Peyer's patch (tissue), 4 donors: ENCODE data around the gene FOXC1. TPM values are rescaled to one million over a fixed set of nuclear protein-coding genes. Genes with fewer than 3 reads are reported as not detected.
A peak's percentile ranks its signal among the peaks of the same experiment; 100 is the strongest.

Source experiments
- DNase-seq, 3 donors: peaks; one replicate each; pipeline ENCODE4 v3.0.0-alpha.2; 2017 to 2019
- H3K27ac ChIP-seq, 4 donors: fragments of 200-600 bp; sonication (generic); one replicate each; pipeline ENCODE4 v1.5.1; 2016 to 2019
- H3K27me3 ChIP-seq, 2 donors: fragments of 200-600 bp; sonication (generic); one replicate each; pipeline ENCODE4 v1.5.1; 2019
- H3K36me3 ChIP-seq, 3 donors: fragments of 200-600 bp; sonication (generic); one replicate each; pipeline ENCODE4 v1.5.1; 2016 to 2019
- H3K4me1 ChIP-seq, 4 donors: fragments of 200-600 bp; sonication (generic); one replicate each; pipeline ENCODE4 v1.5.1; 2016 to 2019
- H3K4me3 ChIP-seq, 4 donors: fragments of 200-600 bp; sonication (generic); 1 replicate in 3 of 4; 2 replicates in 1 of 4; pipeline ENCODE4 v1.5.1; 2016 to 2019; ENCODE audit warnings: mild to moderate bottlenecking in 1 of 4
- H3K9me3 ChIP-seq, 4 donors: fragments of 200-600 bp; sonication (generic); one replicate each; pipeline ENCODE4 v1.5.1; 2016 to 2019; ENCODE audit warnings: mild to moderate bottlenecking in 1 of 4
- POLR2A ChIP-seq, 2 donors: fragments of 450-650 bp; IDR thresholded peaks; one replicate each; pipeline ENCODE4 v1.5.1; 2017; ENCODE audit warnings: antibody characterized with exemption in 2 of 2, mild to moderate bottlenecking in 2 of 2, moderate library complexity in 2 of 2
- total RNA-seq, 4 donors: library from RNA; depleted of rRNA; stranded (reverse); fragments of >200 nt; gene quantifications; one replicate each; pipeline ENCODE4 v1.1.0, GENCODE V29; 2016
- TF ChIP-seq, protein P1 (sequence below), 6 experiments: fragments of 450-650 bp in 4 of 6; fragments of 200-600 bp in 2 of 6; sonication (generic) in 1 of 6; IDR thresholded peaks; one replicate each; pipeline ENCODE4 v1.5.1; 2017 to 2019; ENCODE audit warnings: antibody characterized with exemption in 6 of 6, mild to moderate bottlenecking in 3 of 6, moderate library complexity in 1 of 6

The FOXC1 gene
- total RNA-seq, 4 donors from 2014 or later = 1.6 to 3.3 (median 2.7) TPM; not detected in 1

GRCh38 chr6:1619098-1619672 lies 9.5 kb downstream of the FOXC1 start:
- Histone ChIP-seq H3K4me3 (no peak overlapping the region), H3K9me3 (no peaks in the 10 kb centered on the region), H3K27ac (no peak overlapping the region), H3K4me1 (peaks cover 0 to 22% (median 8%) of the 10 kb centered on the region in 4 donors), H3K36me3 (peaks cover 0 to 24% (median 0%) of the 10 kb centered on the region in 3 donors), H3K27me3 (peaks cover 2 to 25% of the 10 kb centered on the region in 2 donors)
- no peak for TF ChIP-seq POLR2A (IDR thresholded peaks at IDR 0.05)
- TF ChIP-seq, protein P1, sequence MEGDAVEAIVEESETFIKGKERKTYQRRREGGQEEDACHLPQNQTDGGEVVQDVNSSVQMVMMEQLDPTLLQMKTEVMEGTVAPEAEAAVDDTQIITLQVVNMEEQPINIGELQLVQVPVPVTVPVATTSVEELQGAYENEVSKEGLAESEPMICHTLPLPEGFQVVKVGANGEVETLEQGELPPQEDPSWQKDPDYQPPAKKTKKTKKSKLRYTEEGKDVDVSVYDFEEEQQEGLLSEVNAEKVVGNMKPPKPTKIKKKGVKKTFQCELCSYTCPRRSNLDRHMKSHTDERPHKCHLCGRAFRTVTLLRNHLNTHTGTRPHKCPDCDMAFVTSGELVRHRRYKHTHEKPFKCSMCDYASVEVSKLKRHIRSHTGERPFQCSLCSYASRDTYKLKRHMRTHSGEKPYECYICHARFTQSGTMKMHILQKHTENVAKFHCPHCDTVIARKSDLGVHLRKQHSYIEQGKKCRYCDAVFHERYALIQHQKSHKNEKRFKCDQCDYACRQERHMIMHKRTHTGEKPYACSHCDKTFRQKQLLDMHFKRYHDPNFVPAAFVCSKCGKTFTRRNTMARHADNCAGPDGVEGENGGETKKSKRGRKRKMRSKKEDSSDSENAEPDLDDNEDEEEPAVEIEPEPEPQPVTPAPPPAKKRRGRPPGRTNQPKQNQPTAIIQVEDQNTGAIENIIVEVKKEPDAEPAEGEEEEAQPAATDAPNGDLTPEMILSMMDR (IDR thresholded peaks at IDR 0.05) = no peak
- peak in 1 of 3 donors; percentile 37 for DNase-seq

- DNase-seq = peak in 1 of 3 donors; percentile 47
- no peaks in the 10 kb centered on the region for H3K9me3 ChIP-seq
- H3K4me1 ChIP-seq = peaks cover 0 to 22% (median 3%) of the 10 kb centered on the region in 4 donors
- TF ChIP-seq, protein P1 (IDR thresholded peaks at IDR 0.05) = no peak
- no peak for TF ChIP-seq POLR2A (IDR thresholded peaks at IDR 0.05)
- no peak overlapping the region for H3K27ac ChIP-seq
- peaks cover 0 to 26% (median 0%) of the 10 kb centered on the region in 3 donors for H3K36me3 ChIP-seq
- peak overlapping the region in 3 of 4 donors; percentile 2 to 22 (median 15) for H3K4me3 ChIP-seq
- peaks cover 0 to 18% of the 10 kb centered on the region in 2 donors for H3K27me3 ChIP-seq
These were observed 10.2 kb downstream of the FOXC1 start for GRCh38 chr6:1619673-1620503.

GRCh38 chr6:1620504-1621069 lies 10.9 kb downstream of the FOXC1 start:
- Histone ChIP-seq H3K4me1 (peaks cover 0 to 24% (median 3%) of the 10 kb centered on the region in 4 donors), H3K36me3 (peaks cover 0 to 26% (median 0%) of the 10 kb centered on the region in 3 donors), H3K27me3 (peaks cover 0 to 12% of the 10 kb centered on the region in 2 donors), H3K9me3 (no peaks in the 10 kb centered on the region), H3K4me3 (peak overlapping the region in 1 of 4 donors; percentile 22), H3K27ac (no peak overlapping the region)
- DNase-seq = peak in 1 of 3 donors; percentile 41
- TF ChIP-seq, protein P1 (IDR thresholded peaks at IDR 0.05) = no peak
- TF ChIP-seq POLR2A (IDR thresholded peaks at IDR 0.05) = no peak

- H3K4me3 ChIP-seq = no peak overlapping the region
- H3K36me3 ChIP-seq = peaks cover 0 to 26% (median 0%) of the 10 kb centered on the region in 3 donors
- H3K9me3 ChIP-seq = no peaks in the 10 kb centered on the region
- H3K27me3 ChIP-seq = peaks cover 0 to 18% of the 10 kb centered on the region in 2 donors
- peak in 1 of 3 donors; percentile 31 for DNase-seq
- H3K4me1 ChIP-seq = peaks cover 0 to 25% (median 3%) of the 10 kb centered on the region in 4 donors
- TF ChIP-seq POLR2A (IDR thresholded peaks at IDR 0.05) = no peak
- TF ChIP-seq, protein P1 (IDR thresholded peaks at IDR 0.05) = no peak
- no peak overlapping the region for H3K27ac ChIP-seq
These were observed 11.5 kb downstream of the FOXC1 start for GRCh38 chr6:1621070-1621701.

DNA sequence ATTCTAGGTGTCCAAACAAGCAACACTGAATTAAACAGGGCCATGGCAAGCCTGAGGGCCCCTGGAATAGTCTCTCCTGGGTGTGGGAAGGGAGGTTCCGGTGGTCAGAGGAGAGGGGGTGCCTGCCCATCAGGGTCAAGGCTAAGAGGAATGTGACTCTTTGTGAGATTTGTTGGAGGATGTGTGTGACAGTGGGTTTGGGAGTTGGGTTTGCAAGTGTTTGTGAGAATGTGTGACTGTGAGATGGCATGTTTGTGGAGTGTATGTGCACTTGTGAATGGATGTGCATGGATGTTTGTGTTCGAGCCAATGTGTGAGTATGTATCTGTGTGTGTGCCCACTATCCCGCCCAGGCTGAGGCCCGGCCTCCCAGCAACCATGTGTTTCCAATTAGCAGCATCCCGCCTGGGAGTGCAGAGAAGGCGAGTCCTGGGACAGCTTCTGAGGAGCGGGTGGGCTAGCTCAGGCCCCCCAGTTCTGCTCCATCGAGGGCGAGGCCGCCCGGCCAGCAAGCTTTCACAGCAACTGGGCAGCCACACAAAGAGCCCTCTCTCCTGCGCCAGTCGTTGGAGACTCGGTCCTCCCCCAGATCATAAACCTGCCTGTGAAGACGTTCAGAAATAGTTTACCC lies 12.6 kb downstream of the FOXC1 start:
- Histone ChIP-seq H3K4me1 (peaks cover 0 to 25% (median 3%) of the 10 kb centered on the region in 4 donors), H3K36me3 (peaks cover 0 to 26% (median 0%) of the 10 kb centered on the region in 3 donors), H3K27ac (no peak overlapping the region), H3K27me3 (peaks cover 0 to 19% of the 10 kb centered on the region in 2 donors), H3K4me3 (no peak overlapping the region), H3K9me3 (no peaks in the 10 kb centered on the region)
- no peak for TF ChIP-seq POLR2A (IDR thresholded peaks at IDR 0.05)
- TF ChIP-seq, protein P1 (IDR thresholded peaks at IDR 0.05) = no peak
- no peak for DNase-seq
